Fibroblast of lung (primary cell): Measurements from ENCODE around the gene NUP37. TPM values are rescaled to one million over a fixed set of nuclear protein-coding genes. Genes with fewer than 3 reads are reported as not detected.

Experiments
- DNase-seq, 2 donors: peaks; one replicate each; pipeline versions ENCODE4 v3.0.0 to v3.0.0-alpha.2; 2010; ENCODE audit warnings: low read depth in 2 of 2
- H2AFZ ChIP-seq: 2 replicates; pipeline ENCODE4 v1.5.1; 2012; ENCODE audit warnings: low read length, control low read depth, inconsistent platforms
- H3K27ac ChIP-seq: 2 replicates; pipeline ENCODE4 v1.5.1; 2011; ENCODE audit warnings: low read length, control low read depth; ENCODE audit not compliant: insufficient read depth
- H3K27me3 ChIP-seq: 2 replicates; pipeline ENCODE4 v1.5.1; 2011; ENCODE audit warnings: mild to moderate bottlenecking, low read length; ENCODE audit not compliant: control insufficient read depth, insufficient read depth
- H3K36me3 ChIP-seq: 2 replicates; pipeline ENCODE4 v1.5.1; 2011; ENCODE audit warnings: low read length; ENCODE audit not compliant: control insufficient read depth, insufficient read depth
- H3K4me1 ChIP-seq: 2 replicates; pipeline ENCODE4 v1.5.1; 2011; ENCODE audit warnings: low read length; ENCODE audit not compliant: control insufficient read depth, insufficient read depth; ENCODE audit errors: extremely low read depth
- H3K4me2 ChIP-seq: 2 replicates; pipeline ENCODE4 v1.5.1; 2011; ENCODE audit warnings: low read length, control low read depth; ENCODE audit not compliant: insufficient read depth; ENCODE audit errors: extremely low read depth
- H3K4me3 ChIP-seq, 4 experiments: fragments of 200-600 bp in 1 of 4; sonication (generic) in 1 of 4; replicated peaks in 1 of 4; 2 replicates each; pipeline ENCODE4 v1.5.1; 2011 to 2016; ENCODE audit warnings: low read length in 4 of 4, low read depth in 3 of 4, mild to moderate bottlenecking in 3 of 4, control low read depth in 2 of 4, inconsistent platforms in 1 of 4, mixed read lengths in 1 of 4; ENCODE audit not compliant: insufficient read depth in 1 of 4; ENCODE audit errors: control extremely low read depth in 1 of 4
- H3K79me2 ChIP-seq: 2 replicates; pipeline ENCODE4 v1.5.1; 2012; ENCODE audit warnings: mild to moderate bottlenecking, low read length, inconsistent platforms; ENCODE audit not compliant: control insufficient read depth, insufficient read depth
- H3K9ac ChIP-seq: 2 replicates; pipeline ENCODE4 v1.5.1; 2011; ENCODE audit warnings: mild to moderate bottlenecking, low read length, control low read depth; ENCODE audit not compliant: insufficient read depth
- H3K9me3 ChIP-seq: 2 replicates; pipeline ENCODE4 v1.5.1; 2012; ENCODE audit warnings: low read depth, low read length; ENCODE audit not compliant: control insufficient read depth, insufficient read depth
- H4K20me1 ChIP-seq: 2 replicates; pipeline ENCODE4 v1.5.1; 2011; ENCODE audit warnings: low read length; ENCODE audit not compliant: control insufficient read depth, insufficient read depth; ENCODE audit errors: extremely low read depth
- EZH2 ChIP-seq: IDR thresholded peaks from 2 replicates; pipeline ENCODE4 v1.5.1; 2012; ENCODE audit warnings: low read length, control low read depth, mild to moderate bottlenecking; ENCODE audit errors: missing control alignments
- polyA plus RNA-seq, 2 donors: library from polyadenylated mRNA; depleted of rRNA in 1 of 2; stranded (reverse) in 1 of 2; unstranded in 1 of 2; fragments of >200 nt; gene quantifications; 2 replicates each; pipeline ENCODE4 v1.2.1, GENCODE V29; 2011 to 2012; ENCODE audit warnings: missing spikeins in 1 of 2
- total RNA-seq: library from RNA; depleted of rRNA; stranded (reverse); fragments of >200 nt; gene quantifications from 2 replicates; pipeline ENCODE4 v1.2.1, GENCODE V29; 2014
- TF ChIP-seq, protein P1 (sequence below), 2 donors: IDR thresholded peaks in 1 of 2; conservative IDR thresholded peaks in 1 of 2; 1 replicate in 1 of 2; 2 replicates in 1 of 2; pipeline ENCODE4 v1.5.1; 2011 to 2012; ENCODE audit warnings: low read length in 2 of 2, control low read depth in 1 of 2, inconsistent platforms in 1 of 2, low read depth in 1 of 2, mild to moderate bottlenecking in 1 of 2

NUP37 gene
- total and polyA plus RNA-seq, 2 donors (not counting 1 experiment from before 2014, with no cell fraction given): 38.3 to 61.9 TPM

DNA sequence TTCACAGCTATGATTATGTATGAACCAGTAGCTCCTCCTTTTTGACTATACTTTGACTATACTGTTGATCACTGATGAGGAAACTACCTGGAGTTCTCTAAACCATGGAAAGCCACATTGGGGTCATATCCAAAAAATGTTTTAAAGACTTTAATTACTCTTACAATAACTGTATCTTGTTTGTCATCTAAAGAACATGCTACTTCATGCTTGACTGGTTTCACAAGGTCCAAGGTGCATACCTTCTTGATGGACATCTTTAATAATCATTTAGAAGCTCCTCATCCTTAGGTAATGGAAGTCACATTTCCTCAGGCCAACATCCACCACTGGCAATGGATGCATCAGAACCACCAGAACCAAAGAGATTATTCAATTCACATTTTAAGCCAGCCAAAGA lies 88.1 kb downstream of the NUP37 start:
- no peaks in the 10 kb centered on the region for H3K79me2 ChIP-seq
- no peaks in the 10 kb centered on the region for H3K27me3 ChIP-seq

GRCh38 chr12:102029141-102029540 lies 90.8 kb downstream of the NUP37 start:
- no peak overlapping the region for H3K27ac ChIP-seq
- no peaks in the 10 kb centered on the region for H3K9me3 ChIP-seq
- H3K4me1 ChIP-seq: no peaks in the 10 kb centered on the region
- no peak overlapping the region for H3K4me2 ChIP-seq
- no peaks in the 10 kb centered on the region for H3K27me3 ChIP-seq
- TF ChIP-seq EZH2: no peak
- TF ChIP-seq, protein P1, sequence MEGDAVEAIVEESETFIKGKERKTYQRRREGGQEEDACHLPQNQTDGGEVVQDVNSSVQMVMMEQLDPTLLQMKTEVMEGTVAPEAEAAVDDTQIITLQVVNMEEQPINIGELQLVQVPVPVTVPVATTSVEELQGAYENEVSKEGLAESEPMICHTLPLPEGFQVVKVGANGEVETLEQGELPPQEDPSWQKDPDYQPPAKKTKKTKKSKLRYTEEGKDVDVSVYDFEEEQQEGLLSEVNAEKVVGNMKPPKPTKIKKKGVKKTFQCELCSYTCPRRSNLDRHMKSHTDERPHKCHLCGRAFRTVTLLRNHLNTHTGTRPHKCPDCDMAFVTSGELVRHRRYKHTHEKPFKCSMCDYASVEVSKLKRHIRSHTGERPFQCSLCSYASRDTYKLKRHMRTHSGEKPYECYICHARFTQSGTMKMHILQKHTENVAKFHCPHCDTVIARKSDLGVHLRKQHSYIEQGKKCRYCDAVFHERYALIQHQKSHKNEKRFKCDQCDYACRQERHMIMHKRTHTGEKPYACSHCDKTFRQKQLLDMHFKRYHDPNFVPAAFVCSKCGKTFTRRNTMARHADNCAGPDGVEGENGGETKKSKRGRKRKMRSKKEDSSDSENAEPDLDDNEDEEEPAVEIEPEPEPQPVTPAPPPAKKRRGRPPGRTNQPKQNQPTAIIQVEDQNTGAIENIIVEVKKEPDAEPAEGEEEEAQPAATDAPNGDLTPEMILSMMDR (conservative IDR thresholded peaks at IDR 0.05 in 1 of 2, IDR thresholded peaks at IDR 0.05 in 1 of 2; ENCODE audit: low read depth in 1 of 2, low read length in 2 of 2): no peak
- H2AFZ ChIP-seq: no peak overlapping the region
- no peaks in the 10 kb centered on the region for H4K20me1 ChIP-seq
- no peaks in the 10 kb centered on the region for H3K79me2 ChIP-seq
- peak in 1 of 2 donors; percentile 45 for DNase-seq
- H3K36me3 ChIP-seq: peaks cover 3% of the 10 kb centered on the region
- H3K9ac ChIP-seq: no peak overlapping the region
- H3K4me3 ChIP-seq: no peak overlapping the region

More for the DNA sequence above, 88.1 kb downstream of the NUP37 start:
- no peaks in the 10 kb centered on the region for H3K4me1 ChIP-seq
- no peaks in the 10 kb centered on the region for H3K9me3 ChIP-seq
- no peak overlapping the region for H3K4me2 ChIP-seq
- H4K20me1 ChIP-seq: no peaks in the 10 kb centered on the region
- no peak overlapping the region for H3K4me3 ChIP-seq
- no peak overlapping the region for H3K9ac ChIP-seq
- no peaks in the 10 kb centered on the region for H3K36me3 ChIP-seq
- DNase-seq: peak in 1 of 2 donors; percentile 24
- H3K27ac ChIP-seq: no peak overlapping the region
- no peak overlapping the region for H2AFZ ChIP-seq
- TF ChIP-seq EZH2: no peak
- TF ChIP-seq, protein P1 (conservative IDR thresholded peaks at IDR 0.05 in 1 of 2, IDR thresholded peaks at IDR 0.05 in 1 of 2; ENCODE audit: low read depth in 1 of 2, low read length in 2 of 2): no peak

DNA sequence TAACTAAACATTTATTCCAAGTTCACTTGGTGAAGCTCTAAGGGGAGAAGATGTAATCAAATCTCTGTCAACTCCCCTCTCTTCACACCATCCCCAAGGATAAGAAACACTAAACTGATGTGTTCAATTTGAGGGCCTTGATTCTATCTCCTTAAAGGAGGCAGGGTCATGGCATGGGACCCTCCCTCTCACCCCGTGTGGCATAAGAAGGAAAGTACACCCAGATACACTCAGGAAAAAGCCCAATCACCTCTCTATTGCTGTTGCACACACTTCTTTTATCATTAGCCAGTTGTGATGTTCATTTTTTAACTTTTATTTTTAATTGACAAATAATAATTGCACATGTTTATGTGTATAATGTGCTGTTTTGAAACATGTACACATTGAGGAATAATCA lies 93.2 kb downstream of the NUP37 start:
- no peak overlapping the region for H3K4me2 ChIP-seq
- no peaks in the 10 kb centered on the region for H3K9me3 ChIP-seq
- no peaks in the 10 kb centered on the region for H3K4me1 ChIP-seq
- no peaks in the 10 kb centered on the region for H3K79me2 ChIP-seq
- DNase-seq: no peak
- TF ChIP-seq, protein P1 (conservative IDR thresholded peaks at IDR 0.05 in 1 of 2, IDR thresholded peaks at IDR 0.05 in 1 of 2; ENCODE audit: low read depth in 1 of 2, low read length in 2 of 2): no peak
- no peak for TF ChIP-seq EZH2
- no peak overlapping the region for H2AFZ ChIP-seq
- H3K4me3 ChIP-seq: no peak overlapping the region
- peaks cover 3% of the 10 kb centered on the region for H3K36me3 ChIP-seq
- no peaks in the 10 kb centered on the region for H3K27me3 ChIP-seq
- no peak overlapping the region for H3K27ac ChIP-seq
- H4K20me1 ChIP-seq: no peaks in the 10 kb centered on the region
- H3K9ac ChIP-seq: no peak overlapping the region
